KBM-7 (cell line): ENCODE measurements around the gene HADH.
A peak's percentile ranks its signal among the peaks of the same experiment; 100 is the strongest.

Experiments
- DNase-seq: peaks from one replicate; pipeline ENCODE4 v3.0.0-alpha.2; 2015
- in situ Hi-C: fragments of 300-500 bp; cut with MboI; formaldehyde crosslinking; loops from 2 replicates; pipeline ENCODE4 v1.14.3; 2020; ENCODE audit warnings: low sequenced_read_pairs, low pct_unique_long_range_greater_than_20kb, mixed read lengths

Gene HADH

DNA sequence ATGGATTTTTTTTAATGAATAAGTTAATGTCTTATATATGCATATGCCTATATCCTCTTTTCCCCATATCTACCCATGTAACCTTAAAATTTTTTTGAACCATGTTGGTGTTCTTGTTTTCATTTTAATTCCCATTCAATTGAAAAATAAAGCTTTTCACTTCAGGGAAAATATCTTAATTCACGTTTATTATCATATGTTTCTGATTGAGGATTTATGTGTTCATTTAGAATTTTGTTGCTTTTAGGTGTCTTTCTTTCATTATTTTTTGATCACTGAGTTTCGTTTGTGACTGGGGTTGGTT, 29.1 kb downstream of the HADH start:
- in situ Hi-C loops, result loop anchor here (25.0 kb wide), 1 partner anchor 543 kb away; no protein-coding TSS in a partner anchor
- DNase-seq, result no peak

DNA sequence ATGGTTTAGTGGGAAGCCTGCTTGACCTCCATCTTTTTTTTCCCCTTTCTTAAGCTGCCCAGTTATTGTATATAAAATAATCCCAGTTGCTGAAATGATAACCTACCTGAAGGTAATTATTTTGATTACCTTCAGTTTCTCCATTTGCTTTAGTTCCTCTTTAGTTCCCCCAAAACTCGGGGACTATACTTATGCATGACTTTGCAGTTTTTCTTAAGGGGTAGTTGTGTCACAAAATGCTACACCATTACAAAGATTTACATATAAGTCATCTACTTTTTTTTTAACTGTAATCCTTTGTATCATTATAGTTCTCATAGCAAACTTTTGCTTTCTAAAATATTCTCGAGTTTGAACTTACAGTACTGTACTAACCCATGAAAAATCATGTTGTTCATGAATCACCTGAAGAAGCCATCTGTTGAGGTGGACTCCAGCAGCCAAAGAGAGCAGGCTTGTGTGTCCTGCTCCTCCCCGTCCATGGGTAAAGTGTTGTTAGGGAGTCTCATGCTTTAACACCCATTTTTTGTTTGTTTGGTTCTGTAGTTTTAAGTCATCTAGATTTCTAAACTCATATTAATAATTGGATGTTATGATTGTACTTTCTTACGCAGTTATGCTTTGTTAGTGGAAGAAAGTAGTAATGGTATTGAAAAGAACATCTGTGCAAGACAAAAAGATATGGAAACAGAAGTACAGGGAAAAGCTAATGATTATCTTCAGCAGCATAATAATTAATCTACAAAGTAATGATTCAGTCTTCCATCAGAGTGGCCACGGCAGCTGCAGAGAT, 34.6 kb downstream of the HADH start:
- in situ Hi-C loops, result loop anchor here (25.0 kb wide), 1 partner anchor 538 kb away; no protein-coding TSS in a partner anchor

DNA sequence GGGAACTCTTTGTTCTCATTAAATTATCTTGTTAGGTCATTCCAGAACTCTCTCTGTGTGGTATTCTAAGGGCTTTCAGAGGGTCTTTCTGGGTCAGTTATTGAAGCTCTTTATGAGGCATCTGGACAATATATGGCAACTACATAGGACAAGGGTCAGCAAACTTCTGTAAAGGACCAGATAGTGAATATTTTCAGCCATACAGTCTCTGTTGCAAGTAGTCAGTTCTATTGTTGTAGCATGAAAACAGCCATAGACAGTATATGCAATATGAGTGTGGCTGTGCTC, 35.1 kb downstream of the HADH start:
- DNase-seq, result no peak
- in situ Hi-C loops, result loop anchor here (25.0 kb wide), 1 partner anchor 537 kb away; no protein-coding TSS in a partner anchor

More for the DNA sequence above, 34.6 kb downstream of the HADH start:
- no peak for DNase-seq

DNA sequence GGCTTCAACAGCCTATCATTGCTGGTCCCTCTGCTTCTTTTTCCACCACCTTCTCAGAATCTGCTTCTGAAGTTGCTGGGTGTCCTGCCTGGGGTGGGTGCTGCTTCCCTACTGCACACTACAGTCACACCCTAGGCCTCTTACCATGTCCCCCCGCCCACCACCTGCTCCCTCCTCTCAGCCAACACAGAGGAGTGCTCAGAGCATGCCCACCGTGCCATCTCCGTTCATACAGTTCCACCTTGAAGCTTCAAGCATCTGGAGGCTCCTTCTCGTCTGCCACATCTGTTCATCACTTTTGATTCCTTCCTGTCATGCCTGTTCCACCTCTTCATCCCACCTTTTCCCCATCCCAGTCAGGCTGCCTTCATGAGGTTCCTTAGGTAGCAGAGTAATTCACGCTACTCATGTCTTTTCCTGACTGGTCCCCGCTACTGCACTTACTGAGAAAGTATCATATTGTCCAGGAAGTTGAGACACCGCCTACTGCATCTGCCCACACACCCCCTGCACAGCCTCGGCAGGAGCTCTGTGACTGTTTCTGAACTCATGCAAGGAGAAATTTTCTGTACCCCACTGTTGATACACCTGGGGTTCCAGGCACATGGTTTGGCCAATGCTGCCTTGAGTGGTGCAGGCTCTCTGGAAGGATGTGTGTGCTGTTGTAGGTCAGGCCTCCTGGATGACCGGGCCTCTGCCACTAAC, 39.5 kb downstream of the HADH start:
- in situ Hi-C loops, result no loop called here
- no peak for DNase-seq

DNA sequence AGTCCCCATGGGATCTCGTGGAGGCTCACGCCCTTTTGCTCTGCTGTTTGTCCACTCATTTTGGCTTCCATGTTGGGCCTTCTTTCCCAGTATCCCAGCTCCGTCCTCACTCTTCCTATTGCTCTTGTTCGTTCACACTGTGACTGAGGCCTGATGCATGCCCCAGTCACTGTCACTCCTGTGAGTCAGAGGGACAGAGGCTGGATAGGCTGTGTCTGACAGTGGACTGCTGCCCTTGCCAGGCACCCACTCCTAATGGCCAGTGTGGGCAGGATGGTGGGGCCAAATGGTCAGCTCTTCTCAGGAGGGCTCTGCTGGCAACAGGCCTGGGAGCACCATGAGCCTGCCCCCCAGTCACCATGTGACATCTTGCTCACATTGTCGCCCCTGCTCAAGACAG, 40.0 kb downstream of the HADH start:
- no peak for DNase-seq
- in situ Hi-C loops, result no loop called here

DNA sequence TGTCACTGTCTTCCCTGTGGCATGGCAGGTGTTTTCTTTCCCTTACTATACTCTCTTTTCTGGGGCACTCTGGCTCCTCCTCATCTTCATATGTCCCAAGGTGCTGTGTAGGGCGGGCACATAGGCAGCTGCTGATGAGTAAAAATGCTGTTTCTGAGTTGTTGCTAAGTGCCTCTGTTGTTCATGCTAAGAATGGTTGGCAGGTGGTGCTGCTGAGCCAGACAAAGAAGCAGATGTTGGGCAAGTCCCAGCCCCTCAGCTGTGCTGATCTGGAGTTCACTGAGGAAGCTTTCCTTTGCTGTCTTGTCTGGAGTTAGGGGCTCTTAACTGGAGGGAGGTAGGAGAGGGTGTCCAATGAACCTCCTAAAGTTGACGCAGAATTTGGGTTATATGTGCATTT, 40.6 kb downstream of the HADH start:
- in situ Hi-C loops, result no loop called here

DNA sequence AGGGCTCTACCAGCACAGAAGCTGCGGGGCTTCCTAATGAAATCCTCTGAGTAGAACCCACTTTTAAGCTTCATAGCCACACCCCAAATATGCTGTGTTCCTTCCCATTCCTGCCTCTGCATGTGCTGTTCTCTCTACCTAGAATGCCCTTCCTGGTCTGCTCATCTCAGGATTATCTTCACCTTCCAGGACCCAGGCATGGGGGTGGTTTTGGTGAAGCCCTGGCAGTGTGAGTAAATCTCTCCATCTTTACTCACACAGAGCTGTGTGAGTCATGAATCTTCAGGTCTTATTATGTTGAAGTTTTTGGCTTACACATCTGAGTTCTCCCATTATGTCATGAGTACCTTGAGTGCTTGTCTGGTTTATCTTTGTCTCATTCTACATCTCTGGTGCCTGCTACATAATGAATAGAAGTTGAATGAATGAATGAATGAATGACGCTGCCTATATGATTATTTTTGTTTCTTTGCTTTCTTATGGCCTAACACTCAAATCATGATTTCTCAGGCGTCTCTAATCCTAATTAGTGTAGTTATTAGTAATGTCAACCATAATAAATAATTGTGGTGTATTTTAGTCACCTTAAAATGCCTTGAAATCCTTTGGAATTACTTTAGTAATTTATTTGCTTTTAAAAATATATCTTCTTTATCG, 41.9 kb downstream of the HADH start:
- in situ Hi-C loops, result no loop called here
- DNase-seq, result no peak

More for the DNA sequence above, 40.6 kb downstream of the HADH start:
- peak; percentile 62 for DNase-seq

DNA sequence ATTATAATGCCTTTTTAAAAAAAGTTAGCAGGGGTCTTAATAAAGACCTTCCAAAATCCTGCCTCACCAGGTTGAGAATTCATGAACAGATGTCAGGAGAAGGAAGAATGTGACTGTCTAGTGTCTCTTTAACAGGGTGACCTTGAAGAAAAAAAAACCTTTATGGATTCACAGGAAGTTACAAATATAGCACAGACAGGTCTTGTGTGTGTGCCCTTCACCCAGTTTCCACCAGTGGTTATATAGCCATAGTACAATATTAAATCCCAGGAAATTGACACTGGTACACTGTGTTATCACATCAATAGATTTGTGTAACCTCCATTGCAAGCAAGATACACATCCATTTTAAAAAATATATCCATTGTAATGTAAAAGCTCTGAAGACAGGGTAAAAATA, 43.7 kb downstream of the HADH start:
- in situ Hi-C loops, result no loop called here
- no peak for DNase-seq

DNA sequence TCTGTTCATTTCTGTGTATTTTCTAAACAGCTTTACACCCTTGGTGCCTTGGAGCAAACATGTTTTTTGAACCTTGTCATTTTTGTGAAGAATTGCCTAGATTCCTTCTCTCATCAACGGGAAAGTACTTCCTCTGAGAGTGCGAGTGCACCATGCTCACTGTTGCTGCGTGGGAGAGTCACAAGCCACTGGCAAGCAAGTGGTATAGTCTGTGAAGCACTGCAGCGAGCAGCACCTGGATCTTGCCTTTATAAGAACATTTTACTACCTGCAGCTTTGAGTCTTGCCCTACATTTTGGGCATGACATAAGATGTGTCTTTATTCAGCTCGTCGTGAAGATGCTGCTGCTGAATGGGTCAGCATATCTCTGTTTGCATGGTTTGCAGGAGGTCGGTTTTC, 44.9 kb downstream of the HADH start:
- no peak for DNase-seq
- in situ Hi-C loops, result no loop called here

DNA sequence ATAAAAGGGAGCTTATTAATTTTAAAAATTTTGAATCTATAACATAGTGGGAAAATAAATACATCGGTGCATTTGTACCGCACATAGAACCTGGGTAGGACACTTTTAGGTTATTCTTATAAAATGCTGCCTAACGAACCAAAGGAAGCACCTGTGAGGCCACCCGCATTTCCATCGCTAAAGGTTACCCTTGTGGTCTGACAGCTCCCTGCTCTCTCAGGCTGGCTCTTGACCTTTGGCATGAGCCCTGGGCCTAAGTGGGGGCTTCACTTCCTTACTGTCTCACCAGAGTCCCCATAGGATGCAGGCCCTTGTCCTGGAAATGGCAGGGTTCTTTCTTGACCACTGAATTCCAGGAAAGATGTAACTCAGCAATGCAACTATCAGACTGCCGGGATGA, 46.0 kb downstream of the HADH start:
- no peak for DNase-seq
- in situ Hi-C loops, result no loop called here

DNA sequence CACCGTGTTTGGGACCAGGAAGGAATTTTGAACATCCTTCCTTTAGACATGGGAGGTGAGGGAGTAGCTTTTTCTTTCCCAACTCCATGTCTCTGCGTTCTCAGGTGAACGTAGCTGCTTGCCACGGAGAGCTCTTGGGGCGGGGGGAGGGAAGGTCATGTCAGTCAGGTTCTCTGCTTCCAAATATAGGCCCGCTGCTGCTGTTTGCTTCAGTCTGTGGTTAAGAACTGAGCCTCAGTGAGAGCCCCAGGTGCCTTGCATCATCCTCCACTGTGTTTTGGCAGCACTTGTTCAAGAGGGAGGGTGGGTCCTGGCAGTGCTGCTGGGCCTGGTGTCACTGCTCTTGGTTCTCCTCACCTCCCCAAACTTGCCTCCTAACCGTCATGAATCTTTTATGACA, 46.5 kb downstream of the HADH start:
- DNase-seq, result no peak
- in situ Hi-C loops, result no loop called here

DNA sequence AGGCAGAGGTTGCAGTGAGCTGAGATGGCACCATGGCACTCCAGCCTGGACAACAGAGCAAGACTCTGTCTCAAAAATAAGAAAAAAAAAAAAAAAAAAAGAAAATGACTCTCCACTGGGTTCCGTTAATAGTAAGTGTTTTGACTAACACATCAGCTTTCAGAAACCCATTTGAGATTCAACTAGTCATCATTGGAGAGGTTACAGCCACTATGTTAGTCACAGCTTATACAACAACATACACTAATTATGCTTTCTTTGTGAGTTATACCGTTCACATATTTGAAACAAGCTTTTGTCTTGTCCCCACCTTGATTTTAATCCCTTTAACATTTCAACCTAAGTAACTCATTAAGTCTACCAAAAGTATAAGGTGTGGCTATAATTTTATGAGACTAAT, 48.2 kb downstream of the HADH start:
- no peak for DNase-seq
- in situ Hi-C loops, result no loop called here

DNA sequence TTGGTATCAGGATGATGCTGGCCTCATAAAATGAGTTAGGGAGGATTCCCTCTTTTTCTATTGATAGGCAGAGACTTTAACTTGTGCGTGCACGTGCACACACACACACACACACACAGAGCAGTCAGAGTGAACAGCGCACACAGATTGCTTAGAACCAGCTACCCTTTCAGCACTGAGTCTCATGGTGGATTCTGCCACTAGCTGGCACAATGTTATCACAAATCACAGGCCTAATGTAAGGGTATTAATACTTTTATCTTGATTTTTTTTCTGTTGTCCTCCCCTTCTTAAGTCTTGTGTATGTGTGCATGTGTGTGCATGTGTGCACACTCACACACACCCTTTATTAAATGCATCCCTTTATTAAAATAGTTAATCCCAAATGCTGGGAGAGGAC, 53.2 kb downstream of the HADH start:
- DNase-seq, result no peak
- in situ Hi-C loops, result no loop called here

DNA sequence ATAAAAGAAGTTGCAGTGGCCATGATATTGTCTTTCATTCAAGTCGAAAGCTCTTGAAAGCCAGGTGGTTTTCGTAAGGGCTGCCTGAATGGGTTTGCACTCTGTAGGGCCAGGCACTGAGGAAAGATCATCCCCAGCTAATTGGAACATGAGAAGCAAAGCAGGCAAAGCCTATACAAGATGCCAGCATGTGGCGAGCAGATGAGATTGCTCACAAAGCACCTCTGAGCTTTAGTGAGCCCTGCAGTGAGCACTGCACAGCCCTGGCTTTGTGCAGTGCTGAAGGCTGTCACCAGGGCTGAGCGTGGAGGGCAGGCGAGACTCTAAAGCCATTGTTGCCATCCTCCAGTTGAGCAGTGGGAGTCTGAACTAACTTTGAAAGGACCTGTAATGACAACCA, 53.8 kb downstream of the HADH start:
- in situ Hi-C loops, result no loop called here
- DNase-seq, result no peak

DNA sequence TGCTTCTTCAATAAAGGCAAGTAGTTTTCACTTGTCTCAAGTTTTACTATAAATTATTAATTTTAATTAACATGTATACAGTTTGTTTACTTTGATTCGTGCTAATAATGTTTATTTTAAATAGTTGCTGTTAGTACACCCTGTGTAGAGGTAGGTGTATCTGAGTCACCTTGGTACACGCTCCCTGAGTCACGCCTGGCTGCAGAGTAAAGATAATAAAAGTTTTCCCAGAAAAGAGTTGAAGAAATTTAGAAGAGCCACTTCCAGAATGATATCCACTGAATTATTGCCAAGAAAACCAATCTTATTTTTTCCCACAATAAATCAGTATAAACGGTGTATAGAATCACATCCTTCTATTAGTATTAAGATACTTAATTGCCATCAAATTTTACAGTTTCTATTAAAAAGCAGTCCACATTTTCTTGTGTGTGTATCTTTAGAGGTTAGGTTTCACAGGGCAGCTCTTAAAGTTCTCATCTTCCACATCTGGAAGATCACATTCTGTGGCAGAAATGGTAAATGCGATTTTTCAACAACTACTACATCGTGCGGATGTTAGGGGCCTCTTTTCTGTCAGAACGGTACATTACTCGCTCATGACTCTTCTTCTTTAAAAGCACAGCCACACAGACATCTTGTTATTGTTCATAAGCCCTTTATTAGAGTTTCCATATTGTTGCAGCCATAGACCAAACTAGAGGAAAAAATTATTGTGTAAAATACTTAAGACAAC, 55.4 kb downstream of the HADH start:
- no peak for DNase-seq
- in situ Hi-C loops, result no loop called here

DNA sequence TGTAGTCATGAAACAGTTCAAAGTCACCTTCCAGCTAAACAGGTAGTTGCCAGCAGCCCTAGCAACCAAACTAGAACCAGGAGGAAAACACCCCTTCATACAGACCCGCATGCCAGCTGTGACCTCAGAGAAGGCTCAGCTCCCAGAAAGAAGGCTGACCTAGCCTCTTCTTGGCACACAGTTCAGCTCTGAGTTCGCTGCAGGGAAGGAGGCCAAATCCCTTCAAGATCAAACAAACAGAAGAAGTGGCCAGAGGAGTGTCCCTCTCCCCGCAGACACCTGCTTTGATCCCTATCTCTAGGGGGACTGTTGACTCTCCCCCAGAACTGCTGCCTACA, 56.0 kb downstream of the HADH start:
- DNase-seq, result no peak
- in situ Hi-C loops, result no loop called here

DNA sequence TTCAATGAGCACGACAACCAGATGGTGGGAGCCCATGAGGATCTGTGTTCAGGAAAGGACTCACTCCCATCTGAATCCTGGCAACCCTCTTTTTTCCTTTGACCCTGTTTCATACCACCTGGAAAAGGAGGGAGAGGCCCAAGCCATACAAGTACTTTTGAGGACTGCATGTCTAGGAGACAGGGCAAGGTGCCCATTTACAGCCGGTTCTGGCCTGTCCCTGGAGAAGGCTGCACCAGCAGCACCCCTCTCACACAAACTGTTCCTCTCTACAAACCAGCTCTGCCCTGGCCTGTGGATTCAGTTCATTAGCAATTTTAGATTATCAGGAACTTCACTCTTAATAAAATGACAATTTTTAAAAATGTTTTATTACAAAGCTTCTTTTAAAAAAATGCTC, 57.5 kb downstream of the HADH start:
- in situ Hi-C loops, result no loop called here
- no peak for DNase-seq

DNA sequence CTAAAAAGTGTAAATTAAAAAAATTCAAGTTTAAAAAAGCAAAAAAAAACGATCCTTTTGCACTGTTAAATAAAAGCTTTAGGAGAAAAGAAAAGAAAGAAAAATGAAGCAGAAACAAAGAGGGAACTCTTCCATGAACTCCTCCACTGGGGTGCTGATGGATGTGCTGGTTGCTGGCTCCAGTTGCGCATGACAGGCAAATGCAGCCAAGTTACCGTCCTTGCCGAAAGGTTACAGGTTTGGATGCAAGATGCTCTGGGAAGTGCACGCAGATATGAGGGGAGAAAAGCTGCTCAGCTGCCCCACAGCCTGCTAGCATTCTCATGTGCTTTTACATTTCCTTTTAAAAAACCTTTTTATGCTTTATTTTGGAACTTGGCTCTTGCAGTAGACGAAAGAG, 58.5 kb downstream of the HADH start:
- no peak for DNase-seq
- in situ Hi-C loops, result no loop called here

DNA sequence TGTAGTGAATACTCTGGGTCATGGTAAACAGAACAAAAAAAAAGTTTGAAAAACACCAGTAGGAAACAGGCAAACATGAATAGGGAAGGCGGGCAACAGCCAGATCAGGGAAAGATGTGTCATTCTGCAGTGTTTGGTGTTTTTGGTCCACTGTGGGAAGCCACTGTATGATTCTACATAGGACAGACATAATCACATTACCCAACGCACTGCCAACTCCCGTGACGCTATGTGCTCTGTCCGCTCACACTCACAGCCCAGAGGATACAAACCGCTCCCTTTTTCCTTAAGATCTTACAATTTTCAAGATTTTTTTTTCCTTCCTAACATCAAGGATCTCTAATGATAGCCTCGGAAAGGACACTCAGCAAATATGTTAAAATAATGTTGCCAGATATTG, 59.3 kb downstream of the HADH start:
- DNase-seq, result no peak
- in situ Hi-C loops, result no loop called here

DNA sequence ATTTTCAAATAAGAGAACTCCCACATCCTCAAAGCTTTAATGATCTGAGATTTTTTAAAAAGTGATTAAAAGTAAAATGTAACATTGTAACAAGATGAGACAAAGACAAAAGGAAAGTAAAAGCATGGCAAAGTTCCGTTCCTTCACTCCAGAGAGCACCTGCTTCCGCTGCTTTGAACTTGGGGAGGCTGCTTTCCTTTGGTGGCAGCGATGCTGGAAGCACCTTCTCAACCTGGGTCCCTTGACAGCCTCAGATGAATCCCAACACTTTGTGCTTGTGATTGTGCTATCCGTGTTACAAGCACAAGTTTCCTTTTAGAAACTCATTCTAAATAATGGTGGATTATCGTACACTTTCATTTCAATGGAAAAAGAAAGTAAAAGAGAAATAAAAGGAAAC, 59.7 kb downstream of the HADH start:
- in situ Hi-C loops, result no loop called here
- no peak for DNase-seq
